Left lobe of liver (tissue), 2 donors: ENCODE data around the gene ZNF185. TPM values are rescaled to one million over a fixed set of nuclear protein-coding genes. Genes with fewer than 3 reads are reported as not detected.

Experiments used
- ATAC-seq: fragments of 200-7000 bp; cut with Tn5 transposase; one replicate; pipeline ENCODE4 v1.9.1; 2020; ENCODE audit warnings: mild to moderate bottlenecking, moderate library complexity
- DNase-seq: peaks from one replicate; pipeline ENCODE4 v3.0.0-alpha.2; 2020; ENCODE audit warnings: low spot score
- total RNA-seq: library from RNA; stranded (reverse); gene quantifications from one replicate; pipeline ENCODE4 v1.2.1, GENCODE V29; 2021
- donor health status: DM: no; HTN: no; CAD: no; lungs with moderate emphysema.
- donor health status: DM: no; HTN: yes; CAD: no.

ZNF185 gene
- total RNA-seq, result 0.96 TPM

- no peak for ATAC-seq
- DNase-seq, result no peak
Measured at GRCh38 chrX:152897222-152898131, at the start of gene ZNF185. ZNF185 (plus strand) TSS chrX:152898067; CDS start chrX:152914490, 16,423 bp downstream.

DNA sequence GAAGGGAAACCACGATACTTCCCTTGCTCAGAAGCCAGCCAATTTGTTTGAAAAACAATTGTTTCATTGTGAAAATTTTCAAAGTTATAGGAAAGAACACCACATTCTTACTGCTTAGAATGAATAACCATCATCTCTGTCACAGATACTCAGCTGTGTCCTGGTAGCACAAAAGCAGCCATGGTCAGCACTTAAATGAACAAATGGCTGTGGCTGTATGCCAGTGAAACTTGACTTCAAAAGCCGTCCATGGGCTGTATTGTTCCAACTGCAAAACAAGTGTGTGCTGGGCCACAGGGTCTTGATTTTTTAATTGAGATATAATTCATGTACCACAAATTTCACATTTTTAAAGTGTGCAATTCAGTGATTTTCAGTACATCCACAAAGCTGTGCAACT, 47.4 kb upstream of the ZNF185 start:
- ATAC-seq, result no peak
- no peak for DNase-seq

- DNase-seq (no peak), ATAC-seq (no peak)
Measured at GRCh38 chrX:152853986-152854385, 43.9 kb upstream of the ZNF185 start.

- ATAC-seq (no peak), DNase-seq (no peak)
Measured at GRCh38 chrX:152861116-152861515, 36.8 kb upstream of the ZNF185 start.

- ATAC-seq (no peak), DNase-seq (no peak)
Measured at GRCh38 chrX:152861826-152862225, 36.0 kb upstream of the ZNF185 start.

DNA sequence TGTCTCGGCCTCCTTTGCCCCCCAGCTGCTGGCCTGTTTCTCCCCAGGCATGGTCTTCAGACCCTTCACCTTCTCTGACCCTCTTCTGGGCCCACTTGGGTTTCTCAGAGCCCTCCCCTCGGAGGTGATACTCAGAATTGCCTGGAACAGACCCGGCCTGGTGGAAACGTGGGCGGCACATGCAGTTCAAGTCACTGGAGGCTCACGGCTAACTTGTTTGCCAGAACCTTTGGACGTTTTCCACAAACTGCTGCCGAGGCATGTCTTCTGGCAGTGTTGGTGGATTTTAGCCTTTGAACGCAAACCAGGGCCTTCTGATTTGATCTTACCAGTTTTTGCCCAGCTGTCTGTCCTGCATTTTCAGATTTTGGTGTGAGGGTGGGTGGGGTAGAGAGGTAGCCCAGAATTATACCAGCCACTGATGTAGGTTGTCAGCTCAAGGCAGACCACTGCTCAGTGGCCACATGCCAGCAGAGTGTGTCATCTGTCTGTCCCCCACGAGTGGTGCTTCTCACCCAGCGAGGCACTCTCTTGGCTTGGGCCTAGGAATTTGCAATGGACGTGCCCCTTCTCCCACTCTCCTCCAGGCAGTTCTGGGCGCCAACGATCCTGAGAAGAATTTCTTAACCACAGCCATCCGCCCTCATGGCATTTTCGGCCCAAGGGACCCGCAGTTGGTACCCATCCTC, 32.5 kb upstream of the ZNF185 start:
- peak; percentile 45 for DNase-seq
- peak; percentile 68 for ATAC-seq

- no peak for DNase-seq
- ATAC-seq, result no peak
Measured at GRCh38 chrX:152866386-152866785, 31.5 kb upstream of the ZNF185 start.

DNA sequence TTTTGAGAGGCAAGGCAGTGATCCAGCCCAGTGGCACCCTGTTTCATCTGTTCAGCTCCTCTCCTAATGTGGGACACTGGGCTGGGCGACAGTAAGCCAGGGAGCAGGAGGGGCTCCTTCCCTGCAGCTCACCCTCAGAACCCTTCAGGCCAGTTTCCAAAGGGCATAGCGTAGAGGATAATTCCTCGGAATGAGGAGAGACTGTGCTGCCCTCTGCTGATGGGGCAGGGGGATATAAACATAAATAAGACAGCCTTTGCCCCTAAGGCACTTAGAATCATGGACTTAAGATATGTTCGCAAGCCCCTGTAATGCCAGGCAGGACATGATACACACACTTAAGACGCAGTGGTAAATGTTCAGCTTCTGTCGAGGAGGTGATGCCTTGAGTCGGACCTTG, 27.9 kb upstream of the ZNF185 start:
- ATAC-seq (no peak), DNase-seq (no peak)

GRCh38 chrX:152871260-152871659, 26.6 kb upstream of the ZNF185 start:
- DNase-seq, result no peak

GRCh38 chrX:152872522-152872921, 25.3 kb upstream of the ZNF185 start:
- DNase-seq (no peak), ATAC-seq (no peak)

More at GRCh38 chrX:152871260-152871659, 26.6 kb upstream of the ZNF185 start:
- ATAC-seq, result no peak

- ATAC-seq, result no peak
- DNase-seq, result no peak
Measured at GRCh38 chrX:152873361-152873760, 24.5 kb upstream of the ZNF185 start.

DNA sequence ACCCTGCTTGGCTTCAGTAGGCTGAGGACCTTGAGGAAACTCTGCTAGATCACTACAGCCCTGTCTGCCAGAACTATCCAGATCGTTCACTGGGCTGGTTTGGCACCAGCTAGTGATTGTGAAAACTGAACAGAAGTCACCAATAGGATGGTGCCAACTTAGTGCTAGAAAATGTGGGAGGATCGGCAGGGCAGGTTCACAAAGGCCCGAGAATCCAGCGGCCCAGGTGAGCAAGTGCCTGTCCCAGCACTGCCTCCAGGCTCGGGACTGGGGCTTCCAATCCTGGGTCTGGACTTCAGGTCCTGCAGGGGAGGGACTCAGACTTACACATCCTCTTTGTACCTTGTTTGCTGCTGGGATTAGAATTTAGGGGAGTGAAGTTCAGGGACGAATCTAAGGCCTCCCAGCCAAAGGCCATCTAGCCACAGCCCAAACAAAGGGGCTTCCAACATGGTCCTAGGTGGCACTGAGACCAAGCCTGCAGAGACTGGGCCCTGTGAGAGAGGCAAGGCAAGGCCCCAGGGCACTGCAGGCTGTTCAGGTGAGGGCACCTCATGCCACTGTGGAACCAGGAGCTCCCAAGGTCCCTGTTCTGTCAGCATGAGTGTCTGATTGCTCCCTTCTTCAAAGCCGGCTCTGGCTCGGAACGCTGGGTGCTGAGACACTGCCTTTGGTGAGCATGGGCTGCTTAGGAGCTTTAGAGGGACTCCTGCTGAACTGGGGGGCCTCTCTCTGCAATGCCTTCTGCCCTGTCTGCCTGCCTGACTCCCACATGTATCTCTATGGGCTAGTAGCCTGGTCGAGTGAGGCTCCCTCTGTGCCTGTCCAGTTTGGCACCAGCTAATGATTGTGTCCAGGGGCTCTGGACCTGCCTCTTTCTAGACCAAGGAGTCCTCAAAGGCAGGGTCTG, 20.7 kb upstream of the ZNF185 start:
- ATAC-seq, result peak; percentile 86
- peak; percentile 63 for DNase-seq

- ATAC-seq, result no peak
- no peak for DNase-seq
Measured at GRCh38 chrX:152878976-152879755, 18.7 kb upstream of the ZNF185 start.

- ATAC-seq (no peak), DNase-seq (no peak)
Measured at GRCh38 chrX:152881289-152881688, 16.6 kb upstream of the ZNF185 start.

GRCh38 chrX:152884171-152884570, 13.7 kb upstream of the ZNF185 start:
- DNase-seq, result no peak
- ATAC-seq, result no peak

- ATAC-seq (no peak), DNase-seq (no peak)
Measured at GRCh38 chrX:152886716-152887115, 11.2 kb upstream of the ZNF185 start.

GRCh38 chrX:152892499-152892898, 5.4 kb upstream of the ZNF185 start:
- ATAC-seq (no peak), DNase-seq (no peak)

DNA sequence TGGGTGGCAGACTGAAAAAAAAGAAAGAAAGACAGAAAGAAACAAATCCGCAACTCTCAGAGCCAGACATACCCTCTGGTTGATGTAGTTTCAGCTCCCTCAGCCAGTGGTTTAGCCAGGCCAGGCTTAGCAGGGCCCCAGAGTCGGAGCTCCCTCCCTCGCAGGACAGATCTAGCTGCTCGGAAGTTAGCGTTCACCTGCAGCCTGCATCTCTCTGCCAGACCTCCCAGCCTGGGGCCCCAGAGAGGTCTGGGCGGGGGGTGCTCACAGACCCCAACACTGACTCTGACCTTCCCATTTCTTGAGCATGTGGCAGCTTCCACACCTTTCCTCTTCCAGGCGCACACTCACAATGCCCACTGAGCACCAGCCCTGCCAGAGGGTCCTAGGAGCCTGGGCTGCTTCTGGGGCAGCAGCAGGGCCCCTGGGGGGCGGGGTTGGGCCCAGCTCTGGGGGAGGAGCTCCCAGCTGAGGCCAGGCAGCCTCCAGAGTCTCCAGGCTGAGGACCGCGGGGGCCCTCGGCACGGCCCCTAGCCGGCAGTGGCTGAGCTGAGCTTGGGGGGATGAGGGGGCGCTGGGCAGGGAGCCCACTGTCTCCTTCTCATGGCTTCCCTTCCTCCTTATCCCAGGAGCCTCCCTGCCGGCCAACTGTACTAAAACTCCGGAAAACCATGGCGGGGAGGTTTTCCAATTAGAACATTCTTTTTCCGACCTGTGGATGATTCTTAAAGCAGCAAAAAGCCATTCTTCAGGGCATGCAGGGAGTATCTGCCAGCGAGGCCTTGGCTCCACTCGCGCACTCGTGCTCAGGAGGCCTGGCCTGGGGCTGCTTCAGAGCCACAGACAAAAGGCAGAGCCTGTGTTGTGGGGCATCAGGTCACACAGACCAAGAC, 4.6 kb upstream of the ZNF185 start:
- no peak for DNase-seq
- ATAC-seq, result no peak

DNA sequence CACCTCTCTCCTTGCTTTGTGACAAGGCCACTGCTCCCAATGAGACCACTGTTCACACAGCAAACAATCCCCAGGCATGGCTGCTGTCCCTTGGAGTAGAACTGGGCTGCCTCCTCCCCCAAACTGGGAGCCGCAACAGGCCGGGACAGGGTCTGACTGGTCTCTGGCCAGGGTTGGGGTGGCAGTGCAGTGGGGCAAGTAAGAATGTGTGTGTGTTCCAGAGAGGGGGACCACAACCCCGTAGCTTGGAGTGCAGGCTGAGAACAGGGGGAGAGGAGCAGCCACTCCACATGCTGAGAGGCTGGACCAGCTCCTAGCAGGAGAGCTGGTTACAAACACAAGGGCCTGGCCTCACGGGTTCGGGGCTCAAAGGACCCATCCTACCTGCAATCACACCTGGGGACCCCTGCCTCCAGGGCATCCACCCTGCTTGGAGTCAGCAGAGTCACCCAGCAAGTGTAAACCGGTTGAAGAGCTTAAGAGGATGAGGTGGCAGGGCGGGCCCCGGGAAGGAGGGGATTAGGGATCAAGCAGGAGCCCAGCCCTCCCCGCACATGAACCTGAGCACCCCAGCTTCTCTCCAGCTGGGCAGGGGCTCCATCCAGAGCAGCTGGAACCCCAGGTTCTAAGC, 3.8 kb upstream of the ZNF185 start:
- no peak for DNase-seq
- ATAC-seq, result no peak
